Measurements from ENCODE around the gene SPANXN4. TPM values are rescaled to one million over a fixed set of nuclear protein-coding genes. Genes with fewer than 3 reads are reported as not detected.
A peak's percentile ranks its signal among the peaks of the same experiment; 100 is the strongest.

The SPANXN4 gene, protein sequence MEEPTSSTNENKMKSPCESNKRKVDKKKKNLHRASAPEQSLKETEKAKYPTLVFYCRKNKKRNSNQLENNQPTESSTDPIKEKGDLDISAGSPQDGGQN
- not detected for total RNA-seq

- no peaks in the 10 kb centered on the region for H3K27me3 Mint-ChIP-seq (ENCODE audit: low read depth)
- H3K9me3 Mint-ChIP-seq: peaks cover under 1% of the 10 kb centered on the region
- DNase-seq: no peak
- no peaks in the 10 kb centered on the region for H3K36me3 Mint-ChIP-seq (ENCODE audit: insufficient read depth)
- no peak for ATAC-seq
- no peaks in the 10 kb centered on the region for H3K4me1 Mint-ChIP-seq (ENCODE audit: low read depth)
- no peak within 1 kb of the TSS for H3K4me3 Mint-ChIP-seq
Observed at GRCh38 chrX:143025628-143026027, at the start of gene SPANXN4. TSS of gene SPANXN4 (plus strand) at chrX:143025928. CDS start at chrX:143026015, 87 bp downstream.

GRCh38 chrX:142977128-142977914, 48.4 kb upstream of the SPANXN4 start:
- Mint-ChIP-seq H3K9me3 (peaks cover 5% of the 10 kb centered on the region), H3K36me3 (ENCODE audit: insufficient read depth) (no peaks in the 10 kb centered on the region), H3K27me3 (ENCODE audit: low read depth) (no peaks in the 10 kb centered on the region), H3K4me3 (no peak overlapping the region), H3K4me1 (ENCODE audit: low read depth) (no peaks in the 10 kb centered on the region)
- ATAC-seq: no peak
- DNase-seq: no peak

DNA sequence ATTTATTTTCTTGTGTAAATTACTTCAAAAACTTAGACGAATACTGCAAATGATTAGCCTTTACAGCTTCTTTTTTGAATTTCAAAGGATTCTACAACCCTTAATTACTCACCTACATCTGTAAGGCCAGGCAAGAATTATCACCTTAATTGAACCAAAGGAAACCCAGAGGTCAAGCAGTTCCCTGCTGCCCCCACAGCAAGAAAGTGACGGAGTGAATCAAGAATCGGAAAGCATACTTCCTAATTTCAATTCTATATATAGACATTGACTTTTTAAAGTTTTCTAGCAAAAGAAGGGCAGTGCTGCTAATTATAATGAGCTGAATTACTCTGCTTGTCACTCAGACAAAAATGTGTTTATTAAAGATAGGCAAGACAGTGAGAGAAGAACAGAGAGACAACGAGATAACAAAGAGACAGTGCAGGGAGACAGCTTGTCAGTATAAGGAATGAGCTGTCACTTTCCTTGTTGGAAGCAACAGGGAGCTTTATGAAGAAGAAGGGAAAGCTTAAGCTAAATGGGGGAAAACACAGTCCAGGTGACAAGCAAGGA, 47.5 kb upstream of the SPANXN4 start:
- Mint-ChIP-seq H3K27me3 (ENCODE audit: low read depth) (no peaks in the 10 kb centered on the region), H3K4me3 (no peak overlapping the region), H3K9me3 (peaks cover 5% of the 10 kb centered on the region), H3K4me1 (ENCODE audit: low read depth) (no peaks in the 10 kb centered on the region), H3K36me3 (ENCODE audit: insufficient read depth) (no peaks in the 10 kb centered on the region)
- ATAC-seq: no peak
- DNase-seq: no peak

DNA sequence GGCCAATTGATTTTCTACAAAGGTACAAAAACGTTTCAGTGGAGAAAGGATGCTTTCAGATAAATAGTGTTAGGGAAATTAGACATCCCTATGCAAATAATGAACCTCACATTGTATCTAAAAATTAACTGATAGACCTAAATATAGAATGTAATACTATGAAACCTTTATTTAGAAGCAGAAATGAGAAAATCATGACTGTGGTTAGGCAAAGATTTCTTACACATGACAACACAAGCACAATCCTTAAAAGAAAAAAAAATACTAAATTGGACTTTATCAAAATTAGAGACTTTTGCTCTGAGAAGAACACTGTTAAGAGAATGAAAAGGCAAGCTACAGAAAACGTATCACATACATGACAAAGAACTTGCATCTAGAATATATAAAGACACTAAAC, 43.0 kb upstream of the SPANXN4 start:
- DNase-seq: no peak
- no peaks in the 10 kb centered on the region for H3K4me1 Mint-ChIP-seq (ENCODE audit: low read depth)
- H3K4me3 Mint-ChIP-seq: no peak overlapping the region
- no peaks in the 10 kb centered on the region for H3K27me3 Mint-ChIP-seq (ENCODE audit: low read depth)
- H3K9me3 Mint-ChIP-seq: peaks cover 5% of the 10 kb centered on the region
- ATAC-seq: no peak
- no peaks in the 10 kb centered on the region for H3K36me3 Mint-ChIP-seq (ENCODE audit: insufficient read depth)

DNA sequence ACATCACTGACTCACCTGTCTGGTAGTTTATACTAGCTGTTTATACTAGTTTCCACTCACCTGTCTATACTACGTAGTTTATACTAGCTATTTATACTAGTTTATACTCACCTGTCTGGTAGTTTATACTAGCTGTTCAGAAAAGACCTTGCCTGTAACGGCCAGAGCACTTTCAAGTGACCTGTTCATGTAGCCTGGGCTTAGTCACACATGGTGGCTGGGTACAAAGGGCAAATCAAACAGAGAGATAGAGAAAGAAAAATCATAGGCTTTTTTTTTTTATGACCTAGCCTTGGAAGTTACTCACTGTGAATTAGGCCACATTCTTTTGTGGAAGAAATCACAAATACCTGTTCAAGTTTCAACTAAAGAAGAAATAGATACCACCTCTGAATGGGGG, 30.7 kb upstream of the SPANXN4 start:
- Mint-ChIP-seq H3K9me3 (peaks cover 10% of the 10 kb centered on the region), H3K4me1 (ENCODE audit: low read depth) (no peaks in the 10 kb centered on the region), H3K36me3 (ENCODE audit: insufficient read depth) (no peaks in the 10 kb centered on the region), H3K27me3 (ENCODE audit: low read depth) (no peaks in the 10 kb centered on the region), H3K4me3 (no peak overlapping the region)
- no peak for ATAC-seq
- DNase-seq: no peak

- no peak for ATAC-seq
- no peaks in the 10 kb centered on the region for H3K27me3 Mint-ChIP-seq (ENCODE audit: low read depth)
- no peaks in the 10 kb centered on the region for H3K36me3 Mint-ChIP-seq (ENCODE audit: insufficient read depth)
- no peak for DNase-seq
- H3K9me3 Mint-ChIP-seq: peaks cover 15% of the 10 kb centered on the region
- no peak overlapping the region for H3K4me3 Mint-ChIP-seq
- H3K4me1 Mint-ChIP-seq (ENCODE audit: low read depth): no peaks in the 10 kb centered on the region
Observed at GRCh38 chrX:142998447-142999198, 27.1 kb upstream of the SPANXN4 start.

DNA sequence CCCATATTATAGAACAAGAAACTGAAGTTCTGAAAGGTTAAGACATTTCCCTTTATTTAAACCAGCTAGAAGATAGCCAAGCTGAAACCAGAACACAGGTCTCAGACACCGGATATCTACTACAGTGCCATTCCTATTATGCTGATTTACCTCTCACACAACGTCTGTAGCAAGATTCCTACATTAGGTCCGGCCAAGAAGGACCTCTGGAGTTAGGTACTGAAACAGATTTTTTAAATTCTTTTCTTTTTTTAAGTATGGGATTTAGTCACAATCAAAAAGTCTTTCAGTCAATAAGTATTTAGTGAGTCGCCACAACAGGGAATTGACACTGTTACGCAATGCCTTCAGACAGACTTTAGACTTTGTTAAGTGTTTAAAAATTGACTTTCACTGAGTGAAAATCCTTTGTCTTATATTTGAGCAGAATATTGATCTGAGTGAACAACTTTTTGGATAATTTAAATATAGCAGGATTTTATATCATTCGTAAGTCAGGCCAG, 26.5 kb upstream of the SPANXN4 start:
- Mint-ChIP-seq H3K4me1 (ENCODE audit: low read depth) (no peaks in the 10 kb centered on the region), H3K9me3 (peaks cover 12% of the 10 kb centered on the region), H3K36me3 (ENCODE audit: insufficient read depth) (no peaks in the 10 kb centered on the region), H3K27me3 (ENCODE audit: low read depth) (no peaks in the 10 kb centered on the region), H3K4me3 (no peak overlapping the region)
- DNase-seq (no peak), ATAC-seq (no peak)

DNA sequence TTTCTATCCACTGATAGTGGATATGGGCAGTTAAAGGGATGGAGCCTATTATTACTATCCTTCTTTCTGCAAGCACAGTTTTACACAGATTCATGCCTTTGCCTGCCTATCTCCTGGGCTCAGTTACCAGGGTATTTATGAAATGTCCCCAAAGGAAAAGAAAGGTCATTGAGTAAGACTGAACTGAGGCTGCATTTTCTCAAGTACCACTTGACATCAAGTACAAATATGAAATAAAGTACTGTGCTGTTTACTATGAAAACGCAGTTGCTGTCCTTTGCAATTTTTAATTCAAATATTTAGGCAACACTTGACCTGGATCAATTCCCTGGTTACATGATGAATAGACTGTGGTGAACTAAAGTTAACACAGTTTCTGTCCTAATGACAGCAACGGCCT, 23.5 kb upstream of the SPANXN4 start:
- no peak for ATAC-seq
- peaks cover 5% of the 10 kb centered on the region for H3K9me3 Mint-ChIP-seq
- no peaks in the 10 kb centered on the region for H3K36me3 Mint-ChIP-seq (ENCODE audit: insufficient read depth)
- no peak for DNase-seq
- no peak overlapping the region for H3K4me3 Mint-ChIP-seq
- no peaks in the 10 kb centered on the region for H3K4me1 Mint-ChIP-seq (ENCODE audit: low read depth)
- no peaks in the 10 kb centered on the region for H3K27me3 Mint-ChIP-seq (ENCODE audit: low read depth)

GRCh38 chrX:143017272-143017671, 8.5 kb upstream of the SPANXN4 start:
- Mint-ChIP-seq H3K9me3 (peaks cover 10% of the 10 kb centered on the region), H3K36me3 (ENCODE audit: insufficient read depth) (no peaks in the 10 kb centered on the region), H3K4me3 (no peak overlapping the region), H3K4me1 (ENCODE audit: low read depth) (no peaks in the 10 kb centered on the region), H3K27me3 (ENCODE audit: low read depth) (no peaks in the 10 kb centered on the region)
- ATAC-seq (peak; percentile 40 to 67), DNase-seq (no peak)

- Mint-ChIP-seq H3K4me1 (ENCODE audit: low read depth) (no peaks in the 10 kb centered on the region), H3K27me3 (ENCODE audit: low read depth) (no peaks in the 10 kb centered on the region), H3K36me3 (ENCODE audit: insufficient read depth) (no peaks in the 10 kb centered on the region), H3K4me3 (no peak overlapping the region), H3K9me3 (peaks cover 6% of the 10 kb centered on the region)
- ATAC-seq (no peak), DNase-seq (no peak)
Observed at GRCh38 chrX:143027275-143027674, 1.5 kb downstream of the SPANXN4 start.

GRCh38 chrX:143047511-143047910, 21.8 kb downstream of the SPANXN4 start:
- Mint-ChIP-seq H3K36me3 (ENCODE audit: insufficient read depth) (no peaks in the 10 kb centered on the region), H3K9me3 (peaks cover 7% of the 10 kb centered on the region), H3K4me1 (ENCODE audit: low read depth) (no peaks in the 10 kb centered on the region), H3K4me3 (no peak overlapping the region), H3K27me3 (ENCODE audit: low read depth) (no peaks in the 10 kb centered on the region)
- DNase-seq (no peak), ATAC-seq (no peak)

DNA sequence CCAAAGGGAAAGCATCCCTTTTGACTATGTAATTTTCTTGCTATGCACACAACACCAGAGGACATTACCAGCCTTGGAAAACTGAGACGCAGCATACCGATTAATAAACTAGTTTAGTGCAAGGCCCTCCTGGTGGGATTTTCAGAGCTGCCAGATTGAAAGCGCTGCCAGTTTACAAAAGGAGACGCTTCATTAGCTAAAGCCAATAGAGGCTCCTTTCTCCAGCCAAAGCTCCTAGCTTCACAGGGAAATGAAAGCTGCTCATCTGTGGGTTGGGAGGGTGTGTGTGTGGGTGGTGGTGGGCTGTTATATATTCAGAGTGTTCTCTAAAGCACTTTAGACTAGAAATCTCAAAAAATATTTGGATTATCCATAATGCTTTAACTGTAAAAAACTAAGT, 32.4 kb downstream of the SPANXN4 start:
- no peak for DNase-seq
- Mint-ChIP-seq H3K4me1 (ENCODE audit: low read depth) (no peaks in the 10 kb centered on the region), H3K9me3 (no peaks in the 10 kb centered on the region), H3K27me3 (ENCODE audit: low read depth) (no peaks in the 10 kb centered on the region), H3K4me3 (no peak overlapping the region), H3K36me3 (ENCODE audit: insufficient read depth) (no peaks in the 10 kb centered on the region)
- no peak for ATAC-seq

- Mint-ChIP-seq H3K4me1 (ENCODE audit: low read depth) (no peaks in the 10 kb centered on the region), H3K36me3 (ENCODE audit: insufficient read depth) (no peaks in the 10 kb centered on the region), H3K9me3 (peaks cover 5% of the 10 kb centered on the region), H3K4me3 (no peak overlapping the region), H3K27me3 (ENCODE audit: low read depth) (no peaks in the 10 kb centered on the region)
- DNase-seq: no peak
- no peak for ATAC-seq
Observed at GRCh38 chrX:143081231-143081630, 55.5 kb downstream of the SPANXN4 start.

DNA sequence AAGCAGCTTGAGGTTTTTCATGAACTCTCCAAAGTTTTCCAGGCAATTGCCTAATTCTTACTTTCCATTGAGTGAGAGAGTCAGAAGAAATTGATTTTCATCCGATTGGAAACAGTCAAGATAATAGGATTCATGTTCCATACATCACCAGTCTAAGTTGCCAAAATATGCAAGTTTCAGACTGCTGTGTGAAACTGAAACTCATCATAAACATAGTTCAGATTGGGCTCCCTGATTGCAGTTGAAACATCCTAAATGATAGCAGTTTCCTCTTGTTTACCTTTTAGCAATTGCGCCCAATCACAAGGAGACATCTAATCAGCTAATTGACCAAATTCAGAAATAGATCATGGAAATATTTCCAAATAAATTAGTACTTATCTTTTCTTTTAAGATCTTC, 56.8 kb downstream of the SPANXN4 start:
- Mint-ChIP-seq H3K27me3 (ENCODE audit: low read depth) (no peaks in the 10 kb centered on the region), H3K4me1 (ENCODE audit: low read depth) (no peaks in the 10 kb centered on the region), H3K9me3 (no peaks in the 10 kb centered on the region), H3K36me3 (ENCODE audit: insufficient read depth) (no peaks in the 10 kb centered on the region), H3K4me3 (no peak overlapping the region)
- no peak for ATAC-seq
- DNase-seq: no peak
